ENCODE results near the gene PPIH.

DNA sequence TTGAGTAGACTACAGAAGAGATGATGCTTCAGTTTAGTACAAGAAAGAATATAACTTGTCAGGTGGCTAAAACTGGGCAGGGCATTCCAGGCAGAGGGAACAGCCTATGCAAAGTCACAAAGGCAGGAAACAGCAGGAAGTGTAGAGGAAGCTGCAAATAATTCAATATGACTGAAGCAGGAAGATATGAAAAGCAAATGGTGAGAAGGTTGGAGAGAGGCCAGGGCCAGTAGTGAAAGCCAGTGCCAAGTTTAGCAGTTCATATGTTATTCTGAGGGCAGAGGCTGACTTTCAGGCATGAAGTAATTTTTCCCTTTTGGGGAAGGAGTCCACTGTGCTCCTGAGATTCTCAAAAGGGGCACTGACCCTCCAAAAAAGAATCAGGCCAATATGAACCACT lies 16.0 kb downstream of the PPIH start:
- TF ChIP-seq, protein P1, sequence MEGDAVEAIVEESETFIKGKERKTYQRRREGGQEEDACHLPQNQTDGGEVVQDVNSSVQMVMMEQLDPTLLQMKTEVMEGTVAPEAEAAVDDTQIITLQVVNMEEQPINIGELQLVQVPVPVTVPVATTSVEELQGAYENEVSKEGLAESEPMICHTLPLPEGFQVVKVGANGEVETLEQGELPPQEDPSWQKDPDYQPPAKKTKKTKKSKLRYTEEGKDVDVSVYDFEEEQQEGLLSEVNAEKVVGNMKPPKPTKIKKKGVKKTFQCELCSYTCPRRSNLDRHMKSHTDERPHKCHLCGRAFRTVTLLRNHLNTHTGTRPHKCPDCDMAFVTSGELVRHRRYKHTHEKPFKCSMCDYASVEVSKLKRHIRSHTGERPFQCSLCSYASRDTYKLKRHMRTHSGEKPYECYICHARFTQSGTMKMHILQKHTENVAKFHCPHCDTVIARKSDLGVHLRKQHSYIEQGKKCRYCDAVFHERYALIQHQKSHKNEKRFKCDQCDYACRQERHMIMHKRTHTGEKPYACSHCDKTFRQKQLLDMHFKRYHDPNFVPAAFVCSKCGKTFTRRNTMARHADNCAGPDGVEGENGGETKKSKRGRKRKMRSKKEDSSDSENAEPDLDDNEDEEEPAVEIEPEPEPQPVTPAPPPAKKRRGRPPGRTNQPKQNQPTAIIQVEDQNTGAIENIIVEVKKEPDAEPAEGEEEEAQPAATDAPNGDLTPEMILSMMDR (IDR thresholded peaks at IDR 0.05): no peak
- no peak for TF ChIP-seq POLR2A (IDR thresholded peaks at IDR 0.05)
